B cell (primary cell): ENCODE measurements around the gene LOC128125822.

ENCODE experiments used
- ATAC-seq: fragments of 200-7000 bp; cut with Tn5 transposase; one replicate; pipeline ENCODE4 v1.10.0; 2021; ENCODE audit warnings: low read depth, mild to moderate bottlenecking, moderate number of reproducible peaks, moderate library complexity
- CTCF ChIA-PET: fragments of 350-600 bp; sonication (Branson Sonifier 250); formaldehyde crosslinking; loops from one replicate; lab custom pipeline; 2021; ENCODE audit warnings: antibody characterized with exemption, inconsistent platforms; lab: Charles Lee
- POLR2A ChIA-PET: fragments of 350-600 bp; sonication (Branson Sonifier 250); formaldehyde crosslinking; loops from one replicate; lab custom pipeline; 2021; ENCODE audit warnings: antibody characterized with exemption; lab: Charles Lee
- DNase-seq: peaks from one replicate; pipeline ENCODE4 v3.0.0; 2013
- H2AFZ ChIP-seq: 2 replicates; pipeline ENCODE4 v1.6.1; 2012; ENCODE audit warnings: mild to moderate bottlenecking, low read depth, low read length; ENCODE audit not compliant: insufficient read depth, poor library complexity, severe bottlenecking
- H3K27ac ChIP-seq, 2 donors: 1 replicate in 1 of 2; 2 replicates in 1 of 2; pipeline ENCODE4 v1.5.1; 2012 to 2013; ENCODE audit warnings: low read length in 2 of 2, mild to moderate bottlenecking in 2 of 2, moderate library complexity in 1 of 2
- H3K27me3 ChIP-seq, 4 experiments: fragments of 200-600 bp in 1 of 4; sonication (generic) in 1 of 4; replicated peaks in 1 of 4; 1 replicate in 2 of 4; 2 replicates in 2 of 4; pipeline versions ENCODE4 v1.6.1 to v1.7.0; 2013 to 2016; ENCODE audit warnings: low read length in 3 of 4, mild to moderate bottlenecking in 2 of 4, mixed read lengths in 1 of 4, moderate library complexity in 1 of 4; ENCODE audit not compliant: insufficient read depth in 4 of 4, control insufficient read depth in 3 of 4; ENCODE audit errors: control extremely low read depth in 1 of 4
- H3K36me3 ChIP-seq, 2 experiments: replicated peaks in 1 of 2; 1 replicate in 1 of 2; 2 replicates in 1 of 2; pipeline versions ENCODE4 v1.6.1 to v1.7.1; 2013; ENCODE audit warnings: low read length in 1 of 2; ENCODE audit not compliant: insufficient read depth in 2 of 2, control insufficient read depth in 1 of 2; ENCODE audit errors: control extremely low read depth in 1 of 2, extremely low read depth in 1 of 2
- H3K4me1 ChIP-seq, 2 donors: fragments of 200-600 bp in 1 of 2; sonication (generic) in 1 of 2; 1 replicate in 1 of 2; 2 replicates in 1 of 2; pipeline versions ENCODE4 v1.5.1 to v1.6.1; 2013 to 2017; ENCODE audit warnings: low read length in 2 of 2; ENCODE audit not compliant: control insufficient read depth in 2 of 2, insufficient read depth in 2 of 2
- H3K4me2 ChIP-seq: replicated peaks from 2 replicates; pipeline ENCODE3; 2012; ENCODE audit warnings: mild to moderate bottlenecking, low read depth, low read length; ENCODE audit not compliant: poor library complexity, severe bottlenecking
- H3K4me3 ChIP-seq, 5 experiments: fragments of 200-600 bp in 1 of 5; sonication (generic) in 1 of 5; 1 replicate in 3 of 5; 2 replicates in 2 of 5; pipeline versions ENCODE4 v1.5.1 to v1.7.0; 2011 to 2016; ENCODE audit warnings: low read length in 4 of 5, mild to moderate bottlenecking in 4 of 5, low read depth in 2 of 5, control low read depth in 1 of 5, moderate library complexity in 1 of 5; ENCODE audit not compliant: insufficient read depth in 1 of 5; ENCODE audit errors: control extremely low read depth in 1 of 5, extremely low read depth in 1 of 5
- H3K79me2 ChIP-seq: fragments of 200-600 bp; sonication (generic); one replicate; pipeline ENCODE4 v1.6.0; 2016; ENCODE audit warnings: low read length; ENCODE audit not compliant: control insufficient read depth, insufficient read depth
- H3K9ac ChIP-seq: fragments of 200-600 bp; sonication (generic); 2 replicates; pipeline ENCODE4 v1.6.1; 2017; ENCODE audit warnings: mild to moderate bottlenecking, low read length, moderate library complexity
- H3K9me3 ChIP-seq, 3 donors: one replicate each; pipeline versions ENCODE4 v1.6.1 to v1.7.1; 2013; ENCODE audit warnings: low read length in 2 of 3; ENCODE audit not compliant: control insufficient read depth in 2 of 3, insufficient read depth in 1 of 3; ENCODE audit errors: control extremely low read depth in 1 of 3
- H4K20me1 ChIP-seq: 2 replicates; pipeline ENCODE4 v1.6.0; 2012; ENCODE audit warnings: mild to moderate bottlenecking, low read length; ENCODE audit not compliant: insufficient read depth, control insufficient read depth, poor library complexity, severe bottlenecking
- H3K27ac Mint-ChIP-seq: one replicate; pipeline ENCODE4 v1.8.0; 2021; ENCODE audit warnings: mixed read lengths
- H3K27me3 Mint-ChIP-seq: one replicate; pipeline ENCODE4 v1.8.0; 2021; ENCODE audit warnings: mixed read lengths
- H3K4me1 Mint-ChIP-seq: one replicate; pipeline ENCODE4 v1.8.0; 2021; ENCODE audit warnings: mixed read lengths
- H3K4me3 Mint-ChIP-seq: one replicate; pipeline ENCODE4 v1.8.0; 2021; ENCODE audit warnings: mixed read lengths
- H3K9me3 Mint-ChIP-seq: one replicate; pipeline ENCODE4 v1.8.0; 2022; ENCODE audit warnings: mixed read lengths; ENCODE audit not compliant: insufficient read depth
- CTCF ChIP-seq: fragments of 200-600 bp; IDR thresholded peaks from one replicate; pipeline ENCODE4 v1.8.0; 2022; ENCODE audit warnings: antibody characterized with exemption, mild to moderate bottlenecking
- EZH2 ChIP-seq: IDR thresholded peaks from 2 replicates; pipeline ENCODE4 v1.6.1; 2012; ENCODE audit warnings: borderline replicate concordance, low read depth, mild to moderate bottlenecking, moderate library complexity, low read length; ENCODE audit not compliant: insufficient read depth, poor library complexity, severe bottlenecking
- WGBS: methylation state at CpG from one replicate; pipeline ENCODE4 v1.1.5; 2013; ENCODE audit warnings: missing lambda C conversion rate; ENCODE audit not compliant: insufficient coverage; 5-methylcytosine and 5-hydroxymethylcytosine counted together
- intact Hi-C: fragments of 100-400 bp; cut with micrococcal nuclease; formaldehyde crosslinking; loops from one replicate; pipeline ENCODE4 v1.10.0; 2022

The LOC128125822 gene

DNA sequence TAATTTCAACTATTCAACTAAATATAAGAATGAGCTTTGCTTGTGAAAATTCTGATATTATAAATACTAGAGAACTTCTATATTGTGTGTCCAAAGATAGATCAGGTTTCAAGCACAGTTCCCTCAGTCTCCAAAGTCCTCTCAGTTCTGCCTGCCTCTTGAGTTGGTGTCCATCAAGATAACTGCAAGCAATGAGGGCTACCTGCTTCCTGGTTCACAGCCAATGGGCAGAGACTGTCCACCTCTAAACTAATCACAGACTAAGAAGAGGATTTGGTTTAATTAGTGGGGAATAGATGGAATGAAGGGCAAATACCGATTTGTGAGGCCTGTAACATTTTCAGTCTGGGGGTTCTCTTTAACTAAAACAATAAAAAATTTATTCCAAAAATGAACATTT is 41.3 kb upstream of the LOC128125822 start:
- no CpG with 5 or more reads among the region's 1 CpG for WGBS
- no peaks in the 10 kb centered on the region for H3K27me3 ChIP-seq
- no peak overlapping the region for H3K4me2 ChIP-seq
- Mint-ChIP-seq H3K27me3 (no peaks in the 10 kb centered on the region), H3K4me1 (no peaks in the 10 kb centered on the region), H3K27ac (no peak overlapping the region), H3K4me3 (no peak overlapping the region), H3K9me3 (no peaks in the 10 kb centered on the region)
- H2AFZ ChIP-seq = no peak overlapping the region
- DNase-seq = no peak
- ChIA-PET POLR2A (no interaction called here), CTCF (no interaction called here)
- H3K9me3 ChIP-seq = no peaks in the 10 kb centered on the region
- no peaks in the 10 kb centered on the region for H3K79me2 ChIP-seq
- H3K27ac ChIP-seq = no peak overlapping the region
- no peak for ATAC-seq
- H3K4me1 ChIP-seq = no peaks in the 10 kb centered on the region
- H3K9ac ChIP-seq = no peak overlapping the region
- intact Hi-C loops = no loop called here
- no peaks in the 10 kb centered on the region for H3K36me3 ChIP-seq
- no peak for TF ChIP-seq EZH2
- TF ChIP-seq CTCF = no peak
- H4K20me1 ChIP-seq = no peaks in the 10 kb centered on the region
- H3K4me3 ChIP-seq = no peak overlapping the region

DNA sequence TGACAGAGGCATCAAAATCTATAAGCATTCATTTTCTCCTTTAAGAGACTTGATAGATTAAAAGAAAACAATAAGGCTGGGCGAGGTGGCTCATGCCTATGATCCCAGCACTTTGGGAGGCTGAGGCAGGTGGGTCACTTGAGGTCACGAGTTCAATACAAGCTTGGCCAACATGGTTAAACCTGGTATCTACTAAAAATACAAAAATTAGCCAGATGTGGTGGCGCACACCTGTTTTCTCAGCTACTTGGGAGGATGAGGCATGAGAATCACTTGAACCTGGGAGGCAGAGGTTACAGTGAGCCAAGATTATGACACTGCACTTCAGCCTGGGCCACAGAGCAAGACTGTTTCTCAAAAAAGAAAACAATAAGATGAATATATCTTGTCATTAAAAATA is 39.3 kb upstream of the LOC128125822 start:
- 67% methylated on average over 1 of the region's 3 CpGs for whole genome bisulfite sequencing
- no peak overlapping the region for H3K4me2 ChIP-seq
- H4K20me1 ChIP-seq = no peaks in the 10 kb centered on the region
- ATAC-seq (no peak), DNase-seq (no peak)
- peaks cover 11% of the 10 kb centered on the region for H3K4me1 Mint-ChIP-seq
- no peaks in the 10 kb centered on the region for H3K9me3 Mint-ChIP-seq
- no peak overlapping the region for H3K9ac ChIP-seq
- no peak overlapping the region for H3K27ac Mint-ChIP-seq
- H3K4me3 Mint-ChIP-seq = no peak overlapping the region
- intact Hi-C loops = no loop called here
- TF ChIP-seq EZH2 = no peak
- no peak for TF ChIP-seq CTCF
- no peaks in the 10 kb centered on the region for H3K9me3 ChIP-seq
- H3K4me3 ChIP-seq = no peak overlapping the region
- H3K27ac ChIP-seq = no peak overlapping the region
- no peak overlapping the region for H2AFZ ChIP-seq
- no peaks in the 10 kb centered on the region for H3K27me3 ChIP-seq
- H3K27me3 Mint-ChIP-seq = no peaks in the 10 kb centered on the region
- H3K79me2 ChIP-seq = no peaks in the 10 kb centered on the region
- no peaks in the 10 kb centered on the region for H3K36me3 ChIP-seq
- peaks cover 0 to 6% of the 10 kb centered on the region in 2 donors for H3K4me1 ChIP-seq
- POLR2A ChIA-PET = no interaction called here
- CTCF ChIA-PET = no interaction called here
